MG63 (cell line): ENCODE data around the gene TTC9C. TPM values are rescaled to one million over a fixed set of nuclear protein-coding genes. Genes with fewer than 3 reads are reported as not detected.
"Not testable (repeated sequence)": the region's sequence is repeated elsewhere in the genome, so short reads cannot be mapped to it uniquely, and the experiment has no call there.

ENCODE experiments used
- DNase-seq: peaks from one replicate; pipeline ENCODE4 v3.0.0-alpha.2; 2020
- H3K27me3 ChIP-seq: fragments of 250-450 bp; sonication (Bioruptor Pico); 2 replicates; pipeline ENCODE4 v1.5.1; 2020; ENCODE audit warnings: mild to moderate bottlenecking, moderate library complexity
- H3K36me3 ChIP-seq: fragments of 250-450 bp; sonication (Bioruptor Pico); 2 replicates; pipeline ENCODE4 v1.5.1; 2020; ENCODE audit warnings: mild to moderate bottlenecking, moderate library complexity
- H3K4me3 ChIP-seq: fragments of 250-450 bp; sonication (Bioruptor Pico); 2 replicates; pipeline ENCODE4 v1.5.1; 2020; ENCODE audit warnings: mild to moderate bottlenecking, moderate library complexity
- H3K9me3 ChIP-seq: fragments of 250-450 bp; sonication (Bioruptor Pico); 2 replicates; pipeline ENCODE4 v1.5.1; 2020; ENCODE audit warnings: mild to moderate bottlenecking, moderate library complexity
- total RNA-seq: library from RNA; depleted of rRNA; stranded (reverse); fragments of >200 nt; shearing (Covaris generic); gene quantifications from 2 replicates; pipeline ENCODE4 v1.2.3, GENCODE V29; 2014; ENCODE audit warnings: low replicate concordance

The TTC9C gene
- total RNA-seq, 1 experiment from 2014 or later, result 31.8 TPM

DNA sequence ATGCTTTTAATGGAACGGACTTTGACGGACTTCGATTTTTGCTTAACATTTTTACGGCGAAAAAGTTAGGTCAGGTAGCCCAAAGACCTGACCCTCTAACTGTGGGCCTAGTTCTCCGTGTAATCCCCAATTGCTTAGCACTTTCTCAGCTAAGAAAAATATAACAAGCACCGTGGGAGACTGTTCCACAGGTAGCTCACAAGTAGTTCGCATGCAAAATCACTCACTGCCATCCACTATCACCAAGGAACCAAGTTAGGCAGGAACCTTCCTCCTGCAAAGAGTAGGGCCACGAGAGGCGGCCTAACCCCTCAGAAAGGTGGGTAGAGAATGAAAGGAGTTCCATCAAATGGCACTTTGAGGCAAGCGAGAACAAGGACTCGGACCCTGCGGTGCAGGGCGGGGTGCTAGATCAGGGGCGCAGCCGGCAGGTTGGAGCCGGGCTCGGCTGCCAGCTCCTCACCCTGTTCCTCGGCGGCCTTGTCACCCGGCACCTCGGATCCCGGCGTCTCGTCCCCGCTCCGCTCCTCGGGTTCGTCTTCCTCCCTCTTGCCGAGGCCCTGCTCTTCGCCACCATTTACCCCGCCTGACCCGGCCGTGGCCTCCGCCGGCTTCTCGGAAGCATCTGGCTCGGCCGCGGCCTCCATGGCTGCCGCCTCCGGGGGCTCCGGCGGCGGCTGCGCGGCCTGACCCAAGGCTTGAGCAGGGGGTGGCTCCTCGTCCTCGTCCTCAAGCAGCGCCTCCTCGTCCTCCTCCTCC, 2.0 kb upstream of the TTC9C start:
- peak overlapping the region; percentile 82 for H3K4me3 ChIP-seq

DNA sequence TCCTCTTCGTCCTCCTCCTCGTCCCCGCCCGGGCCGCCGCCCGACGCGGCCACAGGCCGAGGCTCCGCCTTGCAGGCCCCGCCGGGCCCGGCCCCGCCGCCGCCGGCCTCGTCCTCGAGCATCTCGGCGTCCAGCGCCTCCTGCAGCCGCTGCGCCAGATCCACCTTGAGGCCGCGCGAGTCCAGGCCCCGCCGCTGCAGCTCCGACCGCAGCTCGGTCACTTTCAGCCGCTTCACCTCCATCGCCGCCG, 1.4 kb upstream of the TTC9C start:
- Histone ChIP-seq H3K9me3 (no peaks in the 10 kb centered on the region), H3K36me3 (peaks cover 61% of the 10 kb centered on the region), H3K27me3 (no peaks in the 10 kb centered on the region), H3K4me3 (peak overlapping the region; percentile 82)
- DNase-seq, result no peak

More for the DNA sequence above, 2.0 kb upstream of the TTC9C start:
- DNase-seq, result peak; percentile 7
- Histone ChIP-seq H3K27me3 (no peaks in the 10 kb centered on the region), H3K9me3 (no peaks in the 10 kb centered on the region), H3K36me3 (peaks cover 63% of the 10 kb centered on the region)

DNA sequence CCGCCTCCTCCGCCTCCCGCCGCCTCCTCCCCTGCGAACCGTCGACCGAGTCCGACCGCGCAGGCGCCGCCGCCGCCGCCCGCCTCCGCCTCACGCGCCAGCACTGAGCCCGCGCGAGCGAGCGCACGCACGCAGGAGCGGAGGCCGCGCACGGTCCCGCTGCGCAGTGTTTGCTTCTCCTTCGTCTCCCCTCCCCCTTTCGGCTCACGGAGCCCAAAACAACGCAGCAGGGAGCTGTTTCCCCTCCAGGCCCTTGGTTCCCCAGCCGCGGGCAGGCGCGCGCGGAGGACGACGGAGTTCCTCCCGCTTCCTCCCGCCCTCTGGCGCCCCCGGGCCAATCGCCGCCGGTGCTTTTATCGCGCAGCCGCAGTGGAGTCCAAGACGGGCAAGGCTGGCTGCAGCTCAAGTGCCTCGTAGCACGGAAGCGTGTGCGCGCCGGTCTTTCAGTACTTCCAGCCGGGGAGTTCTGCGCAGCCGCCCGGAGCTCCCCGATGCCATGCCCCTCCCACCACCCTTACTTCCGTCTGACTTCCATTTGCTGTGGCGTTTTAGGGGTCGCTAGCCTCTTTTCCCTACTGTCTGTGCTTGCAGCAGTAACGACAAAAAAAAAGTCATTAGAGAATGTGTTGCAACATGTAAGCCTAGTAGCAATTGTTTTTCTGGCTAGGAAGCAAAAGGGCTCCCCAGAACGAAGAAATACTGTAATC, 968 bp upstream of the TTC9C start, which contains the start of gene HNRNPUL2:
TSS of gene HNRNPUL2 (minus strand) at position 293 of the 707 bp plus-strand sequence. CDS start 301 bp downstream, outside the sequence.
- H3K9me3 ChIP-seq, result no peaks in the 10 kb centered on the region
- H3K27me3 ChIP-seq, result no peaks in the 10 kb centered on the region
- peak; percentile 98 for DNase-seq
- peaks cover 61% of the 10 kb centered on the region for H3K36me3 ChIP-seq
- H3K4me3 ChIP-seq, result peak within 1 kb of the TSS; percentile 82

DNA sequence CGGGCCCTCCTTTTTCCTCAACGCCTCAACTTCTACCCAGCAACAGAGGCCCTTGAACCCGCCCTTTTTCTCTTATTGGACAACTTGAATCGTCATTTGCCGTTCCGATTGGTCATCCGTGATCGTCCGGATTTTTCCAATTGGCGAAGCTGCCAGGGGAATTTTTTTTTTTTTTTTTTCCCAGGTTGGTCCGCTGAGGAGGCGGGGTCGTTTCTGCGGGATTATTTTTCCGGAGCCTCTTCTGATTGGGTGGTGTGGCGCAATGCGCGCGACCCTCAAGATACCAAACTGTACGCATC, 465 bp upstream of the TTC9C start:
- H3K36me3 ChIP-seq, result peaks cover 61% of the 10 kb centered on the region
- peak; percentile 85 for DNase-seq
- H3K27me3 ChIP-seq, result no peaks in the 10 kb centered on the region
- H3K9me3 ChIP-seq, result no peaks in the 10 kb centered on the region
- peak overlapping the region; percentile 82 for H3K4me3 ChIP-seq

- DNase-seq, H3K27me3 ChIP-seq, H3K9me3 ChIP-seq: not testable (repeated sequence)
- Histone ChIP-seq H3K4me3 (peak overlapping the region; percentile 82), H3K36me3 (peaks cover 55% of the 10 kb centered on the region)
Observed at GRCh38 chr11:62730076-62730475, 1.8 kb downstream of the TTC9C start.

DNA sequence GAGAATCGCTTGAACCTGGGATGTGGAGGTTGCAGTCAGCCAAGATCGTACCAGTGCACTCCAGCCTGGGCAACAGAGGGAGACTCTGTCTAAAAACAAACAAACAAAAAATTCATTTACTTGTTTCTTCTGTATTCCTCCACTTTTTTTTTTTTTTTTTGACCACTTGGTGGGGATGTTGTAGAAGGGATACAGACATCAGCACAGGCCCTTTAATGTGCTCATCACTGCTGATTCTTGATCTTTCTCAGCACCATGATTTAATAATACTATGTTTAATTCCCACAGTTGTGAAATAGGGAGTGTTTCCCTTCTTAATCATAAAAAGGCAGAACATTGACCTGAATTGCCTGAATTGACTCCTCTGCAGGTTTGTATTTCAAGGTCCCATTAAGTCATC, 4.5 kb downstream of the TTC9C start:
- H3K9me3 ChIP-seq, result no peaks in the 10 kb centered on the region
- no peak for DNase-seq
- H3K36me3 ChIP-seq, result peaks cover 60% of the 10 kb centered on the region
- no peak overlapping the region for H3K4me3 ChIP-seq
- H3K27me3 ChIP-seq, result no peaks in the 10 kb centered on the region

DNA sequence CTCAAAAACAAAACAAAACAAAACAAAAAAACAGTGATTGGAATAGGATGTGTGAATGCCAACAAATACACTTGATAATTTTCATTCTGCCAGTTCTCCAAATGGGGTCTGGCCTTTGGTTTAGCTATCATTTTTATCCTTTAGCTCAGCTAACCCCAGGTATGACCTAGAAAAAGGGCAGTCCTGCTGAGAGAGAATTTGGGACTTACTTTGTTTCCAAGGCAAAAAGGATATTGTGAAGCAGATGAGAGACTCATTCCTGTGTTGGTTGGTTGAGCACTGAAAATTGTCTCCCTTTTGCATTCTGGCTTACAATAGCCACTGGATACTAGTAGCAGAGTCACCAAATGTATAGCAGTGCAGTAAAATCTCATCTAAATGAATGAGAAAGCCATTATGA, 8.9 kb downstream of the TTC9C start:
- H3K4me3 ChIP-seq, result no peak overlapping the region
- no peaks in the 10 kb centered on the region for H3K27me3 ChIP-seq
- H3K36me3 ChIP-seq, result peaks cover 68% of the 10 kb centered on the region
- no peaks in the 10 kb centered on the region for H3K9me3 ChIP-seq
- DNase-seq, result no peak

- H3K27me3 ChIP-seq, result no peaks in the 10 kb centered on the region
- no peak for DNase-seq
- peaks cover 8% of the 10 kb centered on the region for H3K36me3 ChIP-seq
- no peaks in the 10 kb centered on the region for H3K9me3 ChIP-seq
- no peak overlapping the region for H3K4me3 ChIP-seq
Observed at GRCh38 chr11:62747475-62748160, 19.3 kb downstream of the TTC9C start.

DNA sequence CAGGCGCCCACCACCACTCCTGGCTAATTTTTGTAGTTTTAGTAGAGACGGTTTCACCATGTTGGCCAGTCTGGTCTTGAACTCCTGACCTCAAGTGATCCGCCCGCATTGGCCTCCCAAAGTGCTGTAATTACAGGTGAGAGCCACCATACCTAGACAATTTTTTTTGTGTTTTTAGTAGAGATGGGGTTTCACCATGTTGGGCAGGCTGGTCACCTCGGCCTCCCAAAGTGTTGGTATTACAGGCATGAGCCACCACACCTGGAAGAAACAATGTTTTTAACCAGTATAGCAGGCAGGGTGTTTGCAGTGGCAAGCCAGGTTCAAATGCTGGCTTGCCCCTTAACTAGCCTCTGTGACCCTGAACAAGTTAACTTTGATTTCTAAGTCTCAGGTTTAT, 21.6 kb downstream of the TTC9C start:
- H3K36me3 ChIP-seq, H3K4me3 ChIP-seq: not testable (repeated sequence)

GRCh38 chr11:62752177-62752785, 24.0 kb downstream of the TTC9C start:
- no peak for DNase-seq
- Histone ChIP-seq H3K4me3 (no peak overlapping the region), H3K36me3 (peaks cover 8% of the 10 kb centered on the region), H3K9me3 (no peaks in the 10 kb centered on the region), H3K27me3 (no peaks in the 10 kb centered on the region)

More for the DNA sequence above, 21.6 kb downstream of the TTC9C start:
- H3K9me3 ChIP-seq, H3K27me3 ChIP-seq, DNase-seq: not testable (repeated sequence)

GRCh38 chr11:62752994-62753735, 24.9 kb downstream of the TTC9C start:
- H3K9me3 ChIP-seq, result no peaks in the 10 kb centered on the region
- H3K36me3 ChIP-seq, result peaks cover 8% of the 10 kb centered on the region
- H3K4me3 ChIP-seq, result peak overlapping the region; percentile 85
- no peak for DNase-seq
- H3K27me3 ChIP-seq, result no peaks in the 10 kb centered on the region

DNA sequence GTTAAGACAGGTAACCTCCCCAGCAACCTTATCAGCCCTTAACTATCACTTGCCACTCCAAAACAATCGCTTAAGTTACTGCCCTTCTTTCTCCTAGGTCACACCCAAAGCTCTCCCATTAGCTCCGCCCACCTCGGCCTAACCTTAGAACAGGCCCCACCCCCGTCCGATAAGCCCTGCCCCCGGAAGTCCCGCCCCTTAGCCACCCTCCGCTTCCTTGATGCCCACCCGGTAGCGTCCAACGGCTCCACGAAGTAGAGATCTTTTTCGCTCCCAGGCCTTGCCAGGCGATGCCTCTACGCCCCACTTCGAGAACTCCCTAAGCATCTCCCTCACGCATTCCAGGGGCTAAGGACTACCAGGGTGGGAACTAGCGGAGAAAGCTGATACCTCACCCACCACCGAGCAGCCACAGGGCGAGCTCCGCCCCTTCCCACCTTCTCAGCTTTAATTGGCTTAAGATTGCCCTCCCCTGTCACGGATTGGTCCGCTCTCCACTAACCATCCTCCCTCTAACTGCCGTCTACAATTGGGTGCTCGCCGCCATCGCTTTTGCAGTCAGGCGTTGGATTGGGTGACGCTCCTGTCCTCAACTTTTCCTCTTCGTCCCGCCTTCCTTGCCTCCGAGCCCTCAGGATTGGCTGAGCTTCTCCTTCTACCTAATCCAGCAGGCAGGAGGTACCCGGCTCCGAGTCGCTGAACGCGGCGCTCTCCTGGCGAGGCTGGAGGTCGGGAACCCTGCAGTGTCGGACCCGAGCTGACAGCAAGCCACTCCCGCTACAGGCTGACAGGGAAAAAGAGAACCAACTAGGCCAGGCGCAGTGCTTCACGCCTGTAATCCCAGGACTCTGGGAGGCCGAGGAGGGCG, 25.7 kb downstream of the TTC9C start, which contains the start of gene ZBTB3:
TSS of gene ZBTB3 (minus strand) at position 425 of the 868 bp plus-strand sequence. CDS start 496 bp downstream, outside the sequence.
- no peaks in the 10 kb centered on the region for H3K27me3 ChIP-seq
- peaks cover 8% of the 10 kb centered on the region for H3K36me3 ChIP-seq
- peak; percentile 98 for DNase-seq
- no peaks in the 10 kb centered on the region for H3K9me3 ChIP-seq
- H3K4me3 ChIP-seq, result peak within 1 kb of the TSS; percentile 85

DNA sequence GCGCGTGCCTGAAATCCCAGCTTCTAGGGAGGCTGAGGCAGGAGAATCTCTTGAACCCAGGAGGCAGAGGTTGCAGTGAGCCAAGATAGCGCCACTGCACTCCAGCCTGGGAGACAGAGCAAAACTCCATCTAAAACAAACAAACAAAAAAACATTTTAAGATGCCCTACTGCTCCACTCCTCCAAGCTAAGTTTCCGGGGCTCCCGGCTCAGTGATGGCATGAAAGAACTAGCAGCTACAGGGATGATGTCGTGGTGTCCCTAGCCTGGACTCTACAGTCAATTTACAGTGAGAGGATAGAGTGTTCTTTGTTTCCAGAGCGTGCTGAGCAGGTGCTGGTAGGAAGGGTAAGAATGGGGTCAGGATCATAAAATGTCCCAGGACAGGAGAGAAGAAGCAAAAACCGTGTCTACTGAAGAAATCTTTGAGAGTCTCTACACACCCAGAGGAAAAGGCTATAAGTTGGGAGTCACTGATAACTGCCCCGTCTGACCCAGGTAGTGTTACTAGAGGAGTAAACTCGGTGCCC, 26.9 kb downstream of the TTC9C start:
- DNase-seq, result no peak

GRCh38 chr11:62757846-62758788, 29.8 kb downstream of the TTC9C start:
- Histone ChIP-seq H3K9me3 (no peaks in the 10 kb centered on the region), H3K36me3 (peaks cover 4% of the 10 kb centered on the region; the same call in 1 of the 2 replicates), H3K4me3 (no peak overlapping the region), H3K27me3 (no peaks in the 10 kb centered on the region)
- DNase-seq, result no peak

More for the DNA sequence above, 26.9 kb downstream of the TTC9C start:
- H3K27me3 ChIP-seq, result no peaks in the 10 kb centered on the region
- H3K9me3 ChIP-seq, result no peaks in the 10 kb centered on the region
- peaks cover 6% of the 10 kb centered on the region; the same call in 1 of the 2 replicates for H3K36me3 ChIP-seq
- no peak overlapping the region for H3K4me3 ChIP-seq
